GM18909 (cell line): ENCODE results near the gene EPHB1.
A peak's percentile ranks its signal among the peaks of the same experiment; 100 is the strongest.
"Not testable (repeated sequence)": the region's sequence is repeated elsewhere in the genome, so short reads cannot be mapped to it uniquely, and the experiment has no call there.

Experiments used
- ATAC-seq: cut with Tn5 transposase; IDR thresholded peaks from one replicate; pipeline ENCODE4 v1.9.1; 2021; ENCODE audit warnings: mild to moderate bottlenecking; ENCODE audit not compliant: unreplicated experiment, poor library complexity

The EPHB1 gene

GRCh38 chr3:134775831-134776230 lies 19.2 kb upstream of the EPHB1 start:
- ATAC-seq = no peak

GRCh38 chr3:134776518-134776917 lies 18.5 kb upstream of the EPHB1 start:
- ATAC-seq = no peak

GRCh38 chr3:134777341-134777740 lies 17.7 kb upstream of the EPHB1 start:
- no peak for ATAC-seq

- not testable (repeated sequence) for ATAC-seq
Observed at GRCh38 chr3:134788283-134788682, 6.8 kb upstream of the EPHB1 start.

- ATAC-seq = no peak
Observed at GRCh38 chr3:134790065-134790464, 5.0 kb upstream of the EPHB1 start.

GRCh38 chr3:134791992-134792391 lies 3.1 kb upstream of the EPHB1 start:
- ATAC-seq = no peak

- ATAC-seq = no peak
Observed at GRCh38 chr3:134792700-134793099, 2.4 kb upstream of the EPHB1 start.

- no peak for ATAC-seq
Observed at GRCh38 chr3:134793562-134793961, 1.5 kb upstream of the EPHB1 start.

GRCh38 chr3:134794323-134794722 lies 737 bp upstream of the EPHB1 start:
- ATAC-seq = no peak

- peak; percentile 1 for ATAC-seq
Observed at GRCh38 chr3:134795746-134796280, 753 bp downstream of the EPHB1 start.

- no peak for ATAC-seq
Observed at GRCh38 chr3:134796281-134797056, 1.4 kb downstream of the EPHB1 start.

- ATAC-seq = no peak
Observed at GRCh38 chr3:134797057-134797740, 2.1 kb downstream of the EPHB1 start.

- no peak for ATAC-seq
Observed at GRCh38 chr3:134797741-134798451, 2.8 kb downstream of the EPHB1 start.

- ATAC-seq = peak; percentile 29
Observed at GRCh38 chr3:134798681-134799311, 3.7 kb downstream of the EPHB1 start.

GRCh38 chr3:134799393-134799792 lies 4.3 kb downstream of the EPHB1 start:
- ATAC-seq = no peak

- no peak for ATAC-seq
Observed at GRCh38 chr3:134801204-134801958, 6.3 kb downstream of the EPHB1 start.

- ATAC-seq = peak; percentile 14
Observed at GRCh38 chr3:134802428-134803050, 7.5 kb downstream of the EPHB1 start.

- ATAC-seq = peak; percentile 70
Observed at GRCh38 chr3:134803051-134803505, 8.0 kb downstream of the EPHB1 start.

- no peak for ATAC-seq
Observed at GRCh38 chr3:134803652-134804051, 8.6 kb downstream of the EPHB1 start.
